Stomach (tissue), 19 donors: ENCODE data around the gene CA5A. TPM values are rescaled to one million over a fixed set of nuclear protein-coding genes. Genes with fewer than 3 reads are reported as not detected.
A peak's percentile ranks its signal among the peaks of the same experiment; 100 is the strongest.
"Not testable (repeated sequence)": the region's sequence is repeated elsewhere in the genome, so short reads cannot be mapped to it uniquely, and the experiment has no call there.

Experiments
- DNase-seq, 2 donors: peaks; one replicate each; pipeline versions ENCODE4 v3.0.0 to v3.0.0-alpha.2; 2013 to 2019
- H3K27ac ChIP-seq, 5 donors: fragments of 200-600 bp in 4 of 5; sonication (generic) in 4 of 5; one replicate each; pipeline ENCODE4 v1.5.1; 2013 to 2019; ENCODE audit warnings: mild to moderate bottlenecking in 1 of 5, moderate library complexity in 1 of 5
- H3K27me3 ChIP-seq, 3 donors: fragments of 200-600 bp; sonication (generic); one replicate each; pipeline ENCODE4 v1.5.1; 2017 to 2019; ENCODE audit warnings: mixed run types in 1 of 3
- H3K36me3 ChIP-seq, 4 donors: fragments of 200-600 bp; sonication (generic); 1 replicate in 3 of 4; 2 replicates in 1 of 4; pipeline ENCODE4 v1.5.1; 2016 to 2019
- H3K4me1 ChIP-seq, 4 donors: fragments of 200-600 bp; sonication (generic); one replicate each; pipeline ENCODE4 v1.5.1; 2016 to 2019
- H3K4me3 ChIP-seq, 4 donors: fragments of 200-600 bp; sonication (generic) in 3 of 4; one replicate each; pipeline ENCODE4 v1.5.1; 2016 to 2019; ENCODE audit warnings: mild to moderate bottlenecking in 1 of 4
- H3K9me3 ChIP-seq, 4 donors: fragments of 200-600 bp; sonication (generic); one replicate each; pipeline ENCODE4 v1.5.1; 2016 to 2019
- EP300 ChIP-seq: sonication (generic); formaldehyde crosslinking; IDR thresholded peaks from one replicate; pipeline ENCODE4 v1.6.1; 2017; ENCODE audit warnings: antibody characterized with exemption
- POLR2A ChIP-seq, 4 donors: fragments of 450-650 bp; IDR thresholded peaks; one replicate each; pipeline ENCODE4 v1.6.1; 2016; ENCODE audit warnings: antibody characterized with exemption in 4 of 4, control low read depth in 2 of 4, mild to moderate bottlenecking in 1 of 4, moderate library complexity in 1 of 4
- POLR2AphosphoS5 ChIP-seq, 3 donors: sonication (generic); formaldehyde crosslinking; IDR thresholded peaks; one replicate each; pipeline ENCODE4 v1.6.1; 2016; ENCODE audit warnings: antibody characterized with exemption in 3 of 3
- WGBS, 5 donors: extraction: QIAGEN DNeasy Blood & Tissue Kit in 3 of 5; methylation state at CpG; one replicate each; pipeline versions ENCODE4 v1.1.5 to v1.1.7; 2013 to 2018; 5-methylcytosine and 5-hydroxymethylcytosine counted together
- intact Hi-C: fragments of 100-400 bp; cut with DNase I; formaldehyde crosslinking; loops from one replicate; pipeline ENCODE4 v1.15.1; 2023; ENCODE audit warnings: low total_unique reads
- long read RNA-seq, 10 donors: transcript quantifications; one replicate each; lab custom pipeline, GENCODE V29; 2026
- polyA plus RNA-seq, 3 donors: library from polyadenylated mRNA; stranded (reverse); fragments of 200-250 nt; gene quantifications; one replicate each; pipeline ENCODE4 v1.2.3, GENCODE V29; 2013
- total RNA-seq, 5 donors: library from RNA; depleted of rRNA; stranded (reverse); fragments of >200 nt; gene quantifications; one replicate each; pipeline versions ENCODE4 v1.1.0 to v1.2.3, GENCODE V29; 2014 to 2016
- TF ChIP-seq, protein P1 (sequence below), 7 experiments: fragments of 450-650 bp in 4 of 7; fragments of 200-600 bp in 3 of 7; sonication (generic) in 3 of 7; IDR thresholded peaks; one replicate each; pipeline ENCODE4 v1.5.1; 2016 to 2019; ENCODE audit warnings: antibody characterized with exemption in 7 of 7, control low read depth in 2 of 7, mild to moderate bottlenecking in 1 of 7
- donor health status: healthy with polysubstance abuse.
- donor health status: Bipolar disorder and iron deficiency.
- donor health status: healthy.

The CA5A gene
- total RNA-seq = not detected
- not detected for polyA plus RNA-seq
- long read RNA-seq, donor 1 = 0 reads
- long read RNA-seq, donor 2 = 0 reads
- long read RNA-seq, donor 3 = 0 reads
- long read RNA-seq, donor 4 = 0 reads
- long read RNA-seq, donor 5 = 0 reads
- long read RNA-seq, donor 6 = 0 reads
- long read RNA-seq, donor 7 = 0 reads
- long read RNA-seq, donor 8 = 0 reads
- long read RNA-seq, donor 9 = 0 reads
- long read RNA-seq, donor 10 = 0 reads

DNA sequence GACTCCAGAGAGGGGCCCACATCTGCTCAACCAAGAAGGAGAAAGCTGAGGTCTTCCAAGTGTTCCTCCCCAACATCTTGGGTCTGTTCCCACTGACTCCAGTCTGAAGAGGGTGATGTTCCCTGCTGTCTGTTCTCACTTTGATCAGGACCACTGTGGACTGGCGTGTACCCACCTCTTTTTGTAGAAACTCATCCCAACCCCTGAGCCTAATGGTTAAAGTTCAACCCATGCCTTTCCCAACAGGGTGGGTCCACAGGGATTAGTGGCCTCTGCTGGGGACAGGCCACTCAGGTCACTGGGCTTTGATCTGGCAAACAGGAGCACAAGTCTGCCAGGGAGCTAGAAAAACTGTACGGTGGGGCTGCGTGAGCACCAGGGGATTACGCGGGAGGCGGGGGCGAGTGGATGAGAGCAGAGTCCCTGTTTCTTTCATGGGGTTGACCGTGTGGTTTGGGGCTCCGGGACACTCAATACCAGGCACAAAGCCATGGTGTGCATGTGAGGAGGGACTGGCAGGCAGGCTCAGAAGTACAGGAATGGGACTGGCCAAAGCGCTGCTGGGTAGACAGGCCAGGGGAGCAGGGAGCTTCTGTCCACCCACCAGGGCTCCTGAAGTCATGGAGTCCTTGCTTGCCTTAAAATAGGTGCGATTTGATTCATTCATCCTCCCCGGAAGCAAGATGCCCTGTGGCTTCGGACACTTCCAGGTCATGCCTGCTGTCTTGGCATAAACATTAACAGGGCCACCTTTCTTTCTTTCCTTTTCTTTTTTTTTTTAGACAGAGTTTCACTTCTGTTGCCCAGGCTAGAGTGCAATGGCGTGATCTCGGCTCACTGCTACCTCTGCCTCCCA, at the start of gene CA5A:
CA5A (minus strand) TSS at position 155 of the 856 bp plus-strand sequence; CDS start at position 76, 79 bp downstream.
- Histone ChIP-seq H3K27ac (no peak within 1 kb of the TSS), H3K36me3 (no peaks in the 10 kb centered on the region), H3K27me3 (peaks cover 0 to 2% (median 0%) of the 10 kb centered on the region in 3 donors), H3K4me1 (no peaks in the 10 kb centered on the region), H3K9me3 (no peaks in the 10 kb centered on the region), H3K4me3 (no peak within 1 kb of the TSS)
- TF ChIP-seq EP300 = no peak
- TF ChIP-seq POLR2A (IDR thresholded peaks at IDR 0.05) = no peak
- TF ChIP-seq POLR2AphosphoS5 (IDR thresholded peaks at IDR 0.05) = no peak
- TF ChIP-seq, protein P1, sequence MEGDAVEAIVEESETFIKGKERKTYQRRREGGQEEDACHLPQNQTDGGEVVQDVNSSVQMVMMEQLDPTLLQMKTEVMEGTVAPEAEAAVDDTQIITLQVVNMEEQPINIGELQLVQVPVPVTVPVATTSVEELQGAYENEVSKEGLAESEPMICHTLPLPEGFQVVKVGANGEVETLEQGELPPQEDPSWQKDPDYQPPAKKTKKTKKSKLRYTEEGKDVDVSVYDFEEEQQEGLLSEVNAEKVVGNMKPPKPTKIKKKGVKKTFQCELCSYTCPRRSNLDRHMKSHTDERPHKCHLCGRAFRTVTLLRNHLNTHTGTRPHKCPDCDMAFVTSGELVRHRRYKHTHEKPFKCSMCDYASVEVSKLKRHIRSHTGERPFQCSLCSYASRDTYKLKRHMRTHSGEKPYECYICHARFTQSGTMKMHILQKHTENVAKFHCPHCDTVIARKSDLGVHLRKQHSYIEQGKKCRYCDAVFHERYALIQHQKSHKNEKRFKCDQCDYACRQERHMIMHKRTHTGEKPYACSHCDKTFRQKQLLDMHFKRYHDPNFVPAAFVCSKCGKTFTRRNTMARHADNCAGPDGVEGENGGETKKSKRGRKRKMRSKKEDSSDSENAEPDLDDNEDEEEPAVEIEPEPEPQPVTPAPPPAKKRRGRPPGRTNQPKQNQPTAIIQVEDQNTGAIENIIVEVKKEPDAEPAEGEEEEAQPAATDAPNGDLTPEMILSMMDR (IDR thresholded peaks at IDR 0.05) = no peak
- WGBS, 5 donors = 81 to 91% (median 88%) methylated on average over 8 to 15 of the region's 15 CpGs
- intact Hi-C loops = no loop called here
- no peak for DNase-seq

DNA sequence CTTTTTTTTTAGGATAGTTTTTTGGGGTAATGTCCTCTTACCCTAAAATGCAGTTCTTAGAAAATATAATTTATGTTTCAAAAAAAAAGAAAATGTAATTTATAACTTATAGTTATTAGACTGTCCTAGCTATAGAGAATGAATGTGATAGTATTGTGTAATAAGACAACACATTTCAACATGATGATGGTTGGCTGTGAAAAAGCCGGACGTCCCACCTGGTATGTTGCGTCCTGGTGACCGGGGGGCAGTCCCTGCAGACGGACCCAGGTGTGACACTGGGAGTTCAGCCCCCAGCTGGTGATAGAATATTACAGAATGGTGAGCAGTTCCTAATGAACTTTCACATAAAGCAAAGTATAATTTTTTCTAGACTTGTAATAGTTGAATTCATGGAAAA, 49.2 kb upstream of the CA5A start:
- H3K4me3 ChIP-seq, H3K27me3 ChIP-seq, DNase-seq, H3K27ac ChIP-seq, H3K9me3 ChIP-seq, intact Hi-C loops: not testable (repeated sequence)
- 90 to 93% (median 92%) methylated on average over 5 of the region's 5 CpGs for WGBS, 5 donors
- H3K36me3 ChIP-seq = peaks cover 6 to 73% (median 62%) of the 10 kb centered on the region in 4 donors
- peaks cover 0 to 13% (median 0%) of the 10 kb centered on the region in 4 donors for H3K4me1 ChIP-seq

DNA sequence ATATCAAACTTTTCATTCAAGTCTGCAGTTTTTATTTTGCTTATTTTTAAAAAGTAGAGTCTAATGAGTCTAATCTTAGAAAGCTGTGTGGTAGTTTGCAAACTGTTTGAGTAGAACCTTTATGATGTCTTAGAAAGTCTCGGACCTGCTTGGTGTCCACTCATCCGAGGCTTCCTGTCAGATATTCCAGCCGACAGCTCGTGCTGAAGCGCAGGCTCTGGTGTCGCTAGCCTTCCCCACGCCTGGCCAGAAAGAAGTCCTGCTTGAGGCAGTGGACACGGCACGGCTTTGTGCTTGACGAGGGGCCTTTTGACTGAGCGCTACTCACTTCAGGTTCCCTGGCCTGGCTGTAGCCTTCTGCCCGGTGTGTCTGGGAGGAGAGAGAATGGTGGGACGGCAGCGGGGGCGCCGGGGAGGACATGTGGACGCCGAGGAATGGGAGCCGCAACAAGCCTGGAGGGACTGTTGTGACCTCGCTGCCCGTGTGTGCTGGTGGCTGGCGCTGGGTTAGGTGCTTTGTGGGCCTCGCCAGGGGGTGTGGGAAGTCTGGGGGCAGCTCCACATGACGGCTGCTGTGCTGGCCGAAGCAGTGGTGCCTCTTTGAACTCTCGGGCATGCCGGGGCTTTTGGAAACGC, 48.4 kb upstream of the CA5A start:
- DNase-seq = no peak
- H3K36me3 ChIP-seq = peaks cover 6 to 73% (median 61%) of the 10 kb centered on the region in 4 donors
- H3K27me3 ChIP-seq = no peaks in the 10 kb centered on the region
- 92 to 96% (median 94%) methylated on average over 24 to 28 of the region's 28 CpGs for WGBS, 5 donors
- H3K4me3 ChIP-seq = no peak overlapping the region
- intact Hi-C loops = no loop called here
- no peaks in the 10 kb centered on the region for H3K9me3 ChIP-seq
- H3K27ac ChIP-seq = no peak overlapping the region
- TF ChIP-seq POLR2A (IDR thresholded peaks at IDR 0.05) = no peak
- peaks cover 0 to 13% (median 0%) of the 10 kb centered on the region in 4 donors for H3K4me1 ChIP-seq

DNA sequence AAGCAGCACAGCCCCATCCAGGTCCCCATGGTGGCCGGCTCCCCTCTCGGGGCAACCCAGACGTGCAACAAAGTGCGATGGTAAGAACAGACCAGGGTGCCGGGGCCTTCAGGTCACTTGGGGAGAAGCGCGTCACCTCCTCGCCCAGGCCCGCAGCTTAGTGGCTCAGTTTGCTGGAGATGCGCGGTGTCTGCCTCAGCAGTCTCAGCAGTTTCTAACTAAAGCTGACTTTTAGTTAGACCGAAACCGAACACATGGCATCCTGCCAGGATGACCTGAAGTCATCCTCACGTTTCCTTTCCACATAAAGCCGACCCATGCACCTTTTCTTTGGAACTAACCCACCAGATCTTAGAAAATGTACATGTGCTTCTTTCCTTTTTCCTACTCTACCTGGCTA, 47.9 kb upstream of the CA5A start:
- Histone ChIP-seq H3K4me1 (peaks cover 0 to 13% (median 0%) of the 10 kb centered on the region in 4 donors), H3K36me3 (peaks cover 6 to 73% (median 60%) of the 10 kb centered on the region in 4 donors)
- H3K4me3 ChIP-seq, H3K9me3 ChIP-seq, intact Hi-C loops, DNase-seq, H3K27ac ChIP-seq, H3K27me3 ChIP-seq: not testable (repeated sequence)
- WGBS, 5 donors = 84 to 94% (median 91%) methylated on average over 13 to 15 of the region's 15 CpGs

DNA sequence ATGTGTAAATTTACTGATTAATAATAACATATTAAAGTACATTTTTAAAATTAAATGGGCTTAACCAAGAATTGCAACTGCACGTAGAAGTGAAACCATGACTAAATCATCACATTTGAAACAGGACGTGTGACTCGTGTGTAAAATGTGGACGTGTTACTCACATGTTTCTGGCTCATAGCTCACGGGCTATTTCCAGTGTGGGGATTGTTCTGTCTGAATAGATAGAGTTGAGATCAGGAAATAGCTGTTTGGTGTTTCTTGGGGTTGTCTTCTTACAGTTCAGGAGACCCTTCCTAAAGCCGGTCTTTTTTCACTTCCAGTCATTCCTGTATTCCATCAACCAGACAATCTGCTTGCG, 47.4 kb upstream of the CA5A start:
- Histone ChIP-seq H3K27ac (peak overlapping the region in 1 of 5 donors; percentile 34), H3K4me1 (peaks cover 0 to 13% (median 0%) of the 10 kb centered on the region in 4 donors), H3K36me3 (peaks cover 6 to 73% (median 60%) of the 10 kb centered on the region in 4 donors)
- H3K4me3 ChIP-seq, DNase-seq, intact Hi-C loops, H3K9me3 ChIP-seq, H3K27me3 ChIP-seq: not testable (repeated sequence)
- WGBS, 5 donors = 61 to 84% (median 71%) methylated on average over 7 of the region's 7 CpGs

DNA sequence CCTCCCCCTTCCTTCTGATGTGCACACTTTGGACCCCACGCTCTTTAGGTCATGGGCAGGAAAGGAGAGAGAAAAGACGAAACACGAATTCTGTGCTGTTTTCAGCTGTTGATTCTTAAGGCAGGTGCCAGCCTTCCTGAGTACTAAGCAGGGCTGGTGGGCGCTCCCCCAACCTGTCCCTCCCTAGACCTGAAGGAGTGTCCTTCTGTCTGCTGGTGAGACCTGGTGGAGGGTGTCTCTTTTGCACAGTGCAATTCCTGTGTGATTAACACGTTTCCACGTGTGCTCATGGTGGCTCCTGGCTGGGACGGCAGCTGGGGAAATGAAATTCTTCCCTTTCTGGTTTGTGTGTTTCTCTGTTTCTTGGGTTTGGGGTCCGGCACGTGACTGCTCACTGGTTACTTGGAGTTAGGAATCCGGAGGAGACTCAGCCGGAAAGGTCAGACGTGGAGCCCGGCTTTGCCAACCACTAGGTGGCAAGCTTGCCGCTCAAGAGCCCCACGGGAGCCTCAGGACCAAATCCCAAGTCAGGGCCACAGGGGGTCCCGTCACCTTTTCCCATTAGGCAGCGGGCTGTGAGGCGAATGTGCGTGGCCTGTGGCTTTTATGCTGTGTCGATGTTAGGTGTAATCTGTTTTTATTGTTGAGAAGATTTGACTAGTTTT, 46.9 kb upstream of the CA5A start:
- intact Hi-C loops, H3K27me3 ChIP-seq, DNase-seq, H3K4me3 ChIP-seq, H3K9me3 ChIP-seq: not testable (repeated sequence)
- WGBS, 5 donors = 39 to 55% (median 48%) methylated on average over 19 to 20 of the region's 20 CpGs
- Histone ChIP-seq H3K36me3 (peaks cover 6 to 73% (median 60%) of the 10 kb centered on the region in 4 donors), H3K4me1 (peaks cover 0 to 13% (median 0%) of the 10 kb centered on the region in 4 donors), H3K27ac (peak overlapping the region in 2 of 5 donors; percentile 27 to 34)
- TF ChIP-seq, protein P1 (IDR thresholded peaks at IDR 0.05) = peak in 3 of 7 experiments; percentile 22 to 33 (median 28)
